Measurements from ENCODE around the gene TMEM156. TPM values are rescaled to one million over a fixed set of nuclear protein-coding genes. Genes with fewer than 3 reads are reported as not detected.
"Not testable (repeated sequence)": the region's sequence is repeated elsewhere in the genome, so short reads cannot be mapped to it uniquely, and the experiment has no call there.

Gene TMEM156
- total RNA-seq, 1 donor, result 6.9 TPM

DNA sequence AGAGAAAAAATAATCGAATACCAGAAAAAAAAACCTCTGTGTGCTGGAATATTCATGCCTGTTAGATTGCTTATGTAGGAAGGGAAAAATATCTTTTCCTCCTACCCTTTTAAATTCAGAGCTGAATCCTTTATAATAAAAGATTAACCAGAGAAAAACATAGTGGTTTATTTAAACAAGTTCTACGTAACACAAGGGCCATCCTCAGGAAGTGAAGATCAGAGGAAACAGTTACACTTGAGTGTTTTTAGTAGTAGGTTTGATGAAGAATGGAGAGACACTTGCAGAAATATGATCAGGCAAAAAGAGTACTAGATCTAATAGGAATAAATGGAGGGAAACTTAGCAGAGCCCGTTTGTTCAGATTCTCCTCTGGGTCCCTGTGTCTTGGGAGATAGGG is 66.3 kb downstream of the TMEM156 start:
- Histone ChIP-seq H3K4me1 (ENCODE audit: insufficient read depth, low read length) (no peaks in the 10 kb centered on the region), H3K27me3 (ENCODE audit: insufficient read depth, low read length) (no peaks in the 10 kb centered on the region), H3K9me3 (ENCODE audit: low read depth, low read length) (no peaks in the 10 kb centered on the region), H3K4me3 (ENCODE audit: low read length) (no peak overlapping the region)

DNA sequence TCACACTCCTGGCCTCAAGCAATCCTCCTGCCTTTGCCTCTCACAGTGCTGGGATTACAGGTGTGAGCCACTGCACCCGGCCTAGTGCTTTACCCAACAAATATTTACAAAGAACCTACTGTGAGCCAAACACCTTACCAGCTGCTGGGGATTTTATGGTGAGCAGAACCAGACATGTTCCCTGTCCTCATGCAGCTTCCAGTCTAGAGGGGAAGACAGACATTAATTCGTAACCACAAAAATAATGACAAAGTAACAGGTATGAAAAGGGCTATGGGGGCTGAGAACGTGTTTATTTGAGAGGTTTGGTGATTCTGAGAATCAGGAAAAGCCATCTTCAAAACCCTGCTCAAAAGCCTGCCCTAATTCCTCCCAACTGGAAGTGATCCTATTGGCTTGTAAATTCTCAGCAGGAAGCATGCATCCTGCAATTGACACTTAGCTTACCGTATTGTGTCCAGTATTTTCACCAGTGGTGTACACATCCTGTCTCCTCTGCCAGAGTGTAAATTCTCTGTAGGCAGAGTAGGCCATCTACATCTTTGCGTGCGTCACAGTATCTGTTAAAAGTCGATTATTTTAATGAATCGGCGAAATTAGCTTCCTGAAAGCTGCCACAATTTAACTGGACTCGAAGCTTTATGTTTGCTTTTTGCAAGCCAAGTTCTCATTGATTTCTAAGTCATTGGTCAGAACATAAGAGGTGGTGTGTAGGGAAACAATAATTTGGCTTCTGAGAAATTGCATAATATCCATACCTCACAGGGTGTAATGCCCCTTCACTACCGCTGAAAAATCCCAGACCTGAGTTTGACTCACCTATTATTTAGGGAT is 67.0 kb downstream of the TMEM156 start:
- H3K4me1 ChIP-seq (ENCODE audit: insufficient read depth, low read length), result no peaks in the 10 kb centered on the region
- no peak overlapping the region for H3K4me3 ChIP-seq (ENCODE audit: low read length)
- H3K27me3 ChIP-seq (ENCODE audit: insufficient read depth, low read length), result no peaks in the 10 kb centered on the region
- H3K9me3 ChIP-seq (ENCODE audit: low read depth, low read length), result no peaks in the 10 kb centered on the region

DNA sequence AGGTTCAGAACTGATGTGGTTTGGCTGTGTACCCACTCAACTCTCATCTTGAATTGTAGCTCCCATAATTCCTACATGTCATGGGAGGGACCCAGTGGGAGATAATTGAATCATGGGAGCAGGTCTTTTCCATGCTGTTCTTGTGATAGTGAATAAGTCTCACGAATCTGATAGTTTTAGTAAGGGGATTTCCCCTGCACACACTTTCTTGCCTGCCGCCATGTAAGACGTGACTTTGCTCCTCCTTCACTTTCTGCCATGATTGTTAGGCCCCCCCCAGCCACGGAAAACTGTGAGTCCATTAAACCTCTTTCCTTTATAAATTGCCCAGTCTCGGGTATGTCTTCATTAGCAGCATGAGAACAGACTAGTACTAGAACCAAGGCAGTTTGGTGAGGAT is 73.0 kb downstream of the TMEM156 start:
- not testable (repeated sequence) for H3K9me3 ChIP-seq (ENCODE audit: low read depth, low read length); H3K27me3 ChIP-seq (ENCODE audit: insufficient read depth, low read length); H3K4me3 ChIP-seq (ENCODE audit: low read length); H3K4me1 ChIP-seq (ENCODE audit: insufficient read depth, low read length)

DNA sequence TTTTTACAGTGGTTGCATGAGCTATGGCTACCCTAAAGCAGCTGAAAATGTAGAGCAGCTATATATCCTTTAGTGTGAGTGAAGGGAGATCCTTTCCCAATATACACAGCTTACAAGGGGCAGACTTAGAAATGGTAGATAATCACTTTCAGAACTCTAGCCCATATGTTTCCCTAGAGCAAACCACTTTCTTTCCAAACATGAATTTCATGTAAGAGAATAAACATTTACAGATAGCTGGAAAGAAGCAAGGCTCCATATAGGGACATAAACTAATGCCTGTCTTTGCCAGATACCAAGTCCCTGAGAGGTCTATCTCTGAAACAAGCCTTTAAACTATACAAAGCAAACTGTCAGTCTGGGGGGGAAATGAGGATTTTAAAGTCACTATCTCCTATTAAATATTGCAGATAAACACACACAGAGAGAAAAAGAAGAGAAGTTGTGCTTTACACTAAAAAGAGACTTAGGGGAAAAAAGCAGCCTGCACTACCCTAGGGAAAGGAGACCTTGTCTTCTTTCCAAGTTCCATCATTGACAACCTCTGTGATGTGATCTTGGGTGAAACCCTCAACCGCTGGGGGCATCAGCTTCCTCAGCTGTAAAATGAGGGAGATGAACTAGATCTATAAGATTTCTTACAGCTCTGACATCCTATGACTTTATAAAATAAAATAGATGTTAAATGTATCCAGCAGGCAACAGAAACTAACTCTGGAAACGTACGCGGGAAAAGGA is 73.6 kb downstream of the TMEM156 start:
- H3K27me3 ChIP-seq (ENCODE audit: insufficient read depth, low read length), result no peaks in the 10 kb centered on the region
- no peak overlapping the region for H3K4me3 ChIP-seq (ENCODE audit: low read length)
- no peaks in the 10 kb centered on the region for H3K9me3 ChIP-seq (ENCODE audit: low read depth, low read length)
- no peaks in the 10 kb centered on the region for H3K4me1 ChIP-seq (ENCODE audit: insufficient read depth, low read length)

DNA sequence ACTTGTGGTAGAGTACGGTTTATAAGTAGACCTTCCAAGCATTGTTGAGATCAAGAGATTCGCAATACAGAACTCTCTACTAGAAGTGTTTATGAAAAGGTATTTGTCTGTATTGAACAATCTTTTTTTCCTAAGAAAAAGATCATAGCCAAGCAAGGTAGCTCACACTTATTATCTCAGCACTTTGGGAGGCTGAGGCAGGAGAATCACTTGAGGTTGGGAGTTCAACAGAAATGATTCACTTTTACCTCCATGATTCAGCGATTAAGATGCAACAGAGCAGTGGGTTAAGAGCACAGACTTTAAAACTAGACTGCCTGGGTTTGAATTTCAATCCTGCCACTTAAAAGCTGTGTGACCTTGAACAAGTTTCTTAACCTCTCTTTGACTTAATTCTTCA is 74.3 kb downstream of the TMEM156 start:
- Histone ChIP-seq H3K27me3 (ENCODE audit: insufficient read depth, low read length) (no peaks in the 10 kb centered on the region), H3K9me3 (ENCODE audit: low read depth, low read length) (no peaks in the 10 kb centered on the region), H3K4me1 (ENCODE audit: insufficient read depth, low read length) (no peaks in the 10 kb centered on the region)

DNA sequence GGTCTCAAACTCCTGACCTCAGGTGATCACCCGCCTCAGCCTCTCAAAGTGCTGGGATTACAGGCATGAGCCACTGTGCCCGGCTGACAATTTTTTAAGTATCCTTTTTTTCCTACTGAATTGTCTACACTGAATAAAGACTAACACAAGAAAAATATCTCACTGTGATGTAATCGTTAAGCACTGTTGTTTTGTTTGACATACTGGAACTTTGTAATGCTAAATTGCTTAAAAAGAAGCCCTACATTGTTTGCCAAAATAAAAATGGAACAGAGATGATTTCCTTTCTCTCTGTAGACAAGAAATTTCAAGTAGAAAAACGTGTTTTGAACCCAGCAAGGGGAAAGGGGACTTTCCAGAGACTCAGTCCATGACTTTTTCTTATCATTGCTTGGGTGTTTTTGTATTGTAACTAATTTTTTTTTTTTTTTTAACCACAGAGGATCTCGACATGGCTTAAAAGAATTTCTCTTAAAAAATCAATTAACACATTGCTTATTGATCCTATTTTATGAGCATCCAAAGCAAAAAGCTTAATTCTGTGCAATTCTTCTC is 74.9 kb downstream of the TMEM156 start:
- Histone ChIP-seq H3K9me3 (ENCODE audit: low read depth, low read length) (no peaks in the 10 kb centered on the region), H3K4me3 (ENCODE audit: low read length) (no peak overlapping the region), H3K27me3 (ENCODE audit: insufficient read depth, low read length) (no peaks in the 10 kb centered on the region), H3K4me1 (ENCODE audit: insufficient read depth, low read length) (no peaks in the 10 kb centered on the region)

More for the DNA sequence above, 74.3 kb downstream of the TMEM156 start:
- H3K4me3 ChIP-seq (ENCODE audit: low read length), result no peak overlapping the region

DNA sequence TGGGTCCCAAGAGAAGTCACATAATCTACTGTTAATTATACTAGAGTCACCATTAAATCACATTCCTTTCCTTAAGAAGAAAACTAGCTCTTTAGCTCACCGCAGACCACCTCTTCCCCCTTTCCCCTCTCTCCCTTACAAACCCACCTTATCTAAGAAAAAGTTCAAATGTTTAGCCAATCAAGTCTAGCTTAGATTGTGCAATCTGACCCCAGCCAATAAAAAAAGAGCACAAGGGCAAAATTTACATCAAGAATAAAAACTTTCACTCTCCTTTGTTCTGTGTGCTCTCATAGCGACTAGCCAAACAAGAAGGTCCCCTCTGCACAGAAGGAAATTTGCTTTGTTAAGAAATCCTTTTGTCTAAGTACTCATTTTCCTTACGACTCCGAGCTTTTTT is 76.3 kb downstream of the TMEM156 start:
- Histone ChIP-seq H3K4me1 (ENCODE audit: insufficient read depth, low read length) (no peaks in the 10 kb centered on the region), H3K4me3 (ENCODE audit: low read length) (no peak overlapping the region), H3K9me3 (ENCODE audit: low read depth, low read length) (no peaks in the 10 kb centered on the region), H3K27me3 (ENCODE audit: insufficient read depth, low read length) (no peaks in the 10 kb centered on the region)

DNA sequence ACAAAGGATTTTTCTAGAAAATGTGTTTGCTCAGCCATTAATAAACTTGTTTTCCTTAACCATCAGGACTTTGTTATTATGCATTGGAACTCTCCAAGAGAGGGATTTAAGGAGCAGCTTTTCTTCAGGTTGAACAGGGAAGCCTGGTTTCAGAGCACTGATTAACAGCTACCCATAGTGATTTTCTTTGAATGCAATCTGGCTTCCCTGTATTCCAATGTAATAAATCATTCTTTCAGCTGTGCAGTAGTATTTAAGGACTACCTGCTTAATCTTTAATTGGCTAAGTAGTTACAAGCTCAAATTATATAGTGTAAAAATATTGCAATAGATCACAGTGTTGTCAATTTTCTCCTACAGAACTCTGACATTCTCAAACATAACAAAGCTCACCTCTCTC is 77.5 kb downstream of the TMEM156 start:
- Histone ChIP-seq H3K9me3 (ENCODE audit: low read depth, low read length) (no peaks in the 10 kb centered on the region), H3K4me3 (ENCODE audit: low read length) (no peak overlapping the region), H3K4me1 (ENCODE audit: insufficient read depth, low read length) (no peaks in the 10 kb centered on the region), H3K27me3 (ENCODE audit: insufficient read depth, low read length) (no peaks in the 10 kb centered on the region)

DNA sequence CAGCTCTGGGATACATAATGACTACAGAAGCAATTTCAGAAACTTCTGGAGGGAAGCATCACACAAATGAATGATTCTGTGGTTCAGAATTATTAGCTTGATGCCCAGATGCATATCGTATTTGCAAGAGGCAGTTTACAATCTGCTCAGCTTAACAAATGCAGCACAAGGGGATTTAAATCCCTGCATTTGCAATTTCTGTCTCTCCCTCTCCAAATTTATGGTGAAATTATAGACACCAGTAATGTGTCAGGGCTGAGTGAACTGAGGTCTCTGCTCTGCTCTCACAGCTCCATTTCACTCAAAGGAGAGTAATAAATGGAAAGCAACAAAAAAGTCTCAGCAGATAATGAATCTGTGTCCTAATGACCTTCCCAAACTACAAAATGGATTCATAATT is 80.2 kb downstream of the TMEM156 start:
- H3K4me3 ChIP-seq (ENCODE audit: low read length), result no peak overlapping the region
- no peaks in the 10 kb centered on the region for H3K4me1 ChIP-seq (ENCODE audit: insufficient read depth, low read length)
- no peaks in the 10 kb centered on the region for H3K9me3 ChIP-seq (ENCODE audit: low read depth, low read length)
- H3K27me3 ChIP-seq (ENCODE audit: insufficient read depth, low read length), result no peaks in the 10 kb centered on the region

DNA sequence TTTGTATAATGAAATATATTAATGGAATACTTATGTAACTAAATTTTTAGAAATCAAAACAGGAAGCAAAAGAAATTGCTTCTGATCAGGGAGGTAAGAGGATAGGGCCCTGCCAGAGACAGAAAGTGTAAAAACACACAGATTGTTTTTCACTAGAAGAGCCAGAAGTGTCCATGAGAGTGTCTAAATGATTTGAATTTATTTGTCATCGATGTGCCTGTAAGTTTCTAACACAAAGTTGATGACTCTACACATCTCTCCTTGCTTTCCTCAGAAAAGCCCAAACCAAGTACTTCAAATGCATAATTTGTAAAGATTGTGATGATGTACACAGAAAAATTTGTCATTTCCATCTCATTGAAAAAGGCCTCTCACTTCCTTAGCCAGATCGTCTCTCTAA is 80.6 kb downstream of the TMEM156 start:
- Histone ChIP-seq H3K4me3 (ENCODE audit: low read length) (no peak overlapping the region), H3K27me3 (ENCODE audit: insufficient read depth, low read length) (no peaks in the 10 kb centered on the region), H3K4me1 (ENCODE audit: insufficient read depth, low read length) (no peaks in the 10 kb centered on the region), H3K9me3 (ENCODE audit: low read depth, low read length) (no peaks in the 10 kb centered on the region)

DNA sequence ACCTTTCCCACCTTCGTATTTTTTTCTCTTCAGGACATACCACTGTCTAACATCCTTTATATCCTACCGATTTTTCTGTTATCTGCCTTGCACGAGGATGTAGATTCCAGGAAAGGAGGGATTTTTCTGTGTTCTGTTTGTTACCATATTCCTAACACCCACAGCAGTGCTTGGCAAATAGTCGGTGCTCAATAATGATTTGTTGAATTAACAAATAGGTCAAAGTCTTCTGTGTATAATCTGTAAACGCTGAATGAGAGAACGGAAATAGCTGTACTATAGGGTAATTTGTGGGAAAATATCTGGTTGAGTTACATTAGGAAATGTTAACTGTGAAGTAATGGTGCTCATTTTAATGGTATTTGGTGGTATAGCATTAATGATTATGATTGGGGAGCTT is 81.5 kb downstream of the TMEM156 start:
- no peaks in the 10 kb centered on the region for H3K9me3 ChIP-seq (ENCODE audit: low read depth, low read length)
- H3K4me1 ChIP-seq (ENCODE audit: insufficient read depth, low read length), result no peaks in the 10 kb centered on the region
- H3K27me3 ChIP-seq (ENCODE audit: insufficient read depth, low read length), result no peaks in the 10 kb centered on the region
- H3K4me3 ChIP-seq (ENCODE audit: low read length), result no peak overlapping the region

DNA sequence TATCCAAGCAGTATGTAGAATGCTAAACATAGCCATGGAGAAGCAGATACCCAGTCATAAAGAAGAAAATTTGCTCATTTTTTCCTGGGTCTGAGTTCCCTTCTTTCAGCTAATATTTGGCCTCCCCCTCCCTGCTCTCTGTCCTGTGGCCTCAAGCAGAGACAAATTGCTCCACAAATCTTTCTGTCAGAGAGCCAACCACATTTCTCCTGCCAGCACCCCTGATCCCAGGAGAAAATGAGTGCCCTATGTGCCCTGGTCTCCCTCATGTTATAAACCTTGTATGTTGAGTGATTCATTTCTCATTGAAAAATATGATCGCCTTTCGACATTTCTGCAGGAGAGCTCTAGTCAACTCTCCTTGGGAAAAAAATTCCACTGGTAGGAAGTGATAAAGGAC is 82.0 kb downstream of the TMEM156 start:
- no peaks in the 10 kb centered on the region for H3K9me3 ChIP-seq (ENCODE audit: low read depth, low read length)
- no peaks in the 10 kb centered on the region for H3K27me3 ChIP-seq (ENCODE audit: insufficient read depth, low read length)
- H3K4me1 ChIP-seq (ENCODE audit: insufficient read depth, low read length), result no peaks in the 10 kb centered on the region
- no peak overlapping the region for H3K4me3 ChIP-seq (ENCODE audit: low read length)

DNA sequence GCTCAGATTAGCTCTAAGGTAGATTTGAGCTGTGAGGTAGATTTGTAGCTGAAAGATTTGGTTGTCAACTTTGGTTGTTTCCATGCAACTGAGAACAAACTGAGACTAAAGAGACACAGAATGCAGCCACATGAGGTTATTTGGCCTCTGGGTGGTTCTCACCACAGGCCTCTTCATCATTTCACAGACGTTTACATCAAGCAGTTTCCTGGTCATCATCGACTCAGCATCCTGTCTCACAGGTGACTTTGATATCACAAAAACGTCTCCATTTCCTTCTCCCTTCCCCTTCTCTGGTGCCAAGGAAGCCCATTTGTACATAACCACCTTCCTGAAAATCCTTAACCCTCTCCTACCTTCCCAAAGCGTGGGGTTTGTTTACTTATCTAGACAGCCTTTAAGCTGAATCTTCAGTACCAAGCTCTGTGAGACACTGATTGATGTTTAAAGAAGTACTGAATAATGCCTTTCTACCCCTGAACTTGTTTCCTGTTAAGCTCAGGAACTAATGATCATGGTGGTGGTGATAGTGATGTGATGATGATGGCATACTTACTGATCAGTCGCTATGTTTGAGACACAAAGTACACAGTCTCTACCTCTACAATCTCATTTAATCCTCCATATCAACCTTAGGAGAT is 82.7 kb downstream of the TMEM156 start:
- Histone ChIP-seq H3K4me1 (ENCODE audit: insufficient read depth, low read length) (no peaks in the 10 kb centered on the region), H3K27me3 (ENCODE audit: insufficient read depth, low read length) (no peaks in the 10 kb centered on the region), H3K4me3 (ENCODE audit: low read length) (no peak overlapping the region), H3K9me3 (ENCODE audit: low read depth, low read length) (no peaks in the 10 kb centered on the region)

DNA sequence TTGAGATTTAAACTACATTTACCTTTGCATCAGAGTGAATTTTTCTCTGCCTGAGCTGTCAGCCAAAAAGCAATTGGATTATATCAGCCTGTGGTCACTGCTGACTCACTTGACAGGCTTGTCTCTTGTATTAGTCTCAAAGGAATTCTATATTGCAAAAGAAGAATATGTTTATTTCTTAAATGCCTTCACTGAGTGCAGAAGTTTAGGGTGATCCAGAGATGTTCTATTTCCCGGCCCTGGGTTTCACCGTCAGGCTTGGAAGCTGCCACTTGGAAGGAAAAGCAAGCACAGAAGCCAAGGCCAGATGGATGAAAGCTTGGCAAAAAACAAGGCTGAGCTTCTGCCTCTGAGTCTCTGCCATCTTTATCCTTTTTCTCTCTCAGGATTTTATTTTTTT is 83.7 kb downstream of the TMEM156 start:
- Histone ChIP-seq H3K4me3 (ENCODE audit: low read length) (no peak overlapping the region), H3K9me3 (ENCODE audit: low read depth, low read length) (no peaks in the 10 kb centered on the region), H3K27me3 (ENCODE audit: insufficient read depth, low read length) (no peaks in the 10 kb centered on the region), H3K4me1 (ENCODE audit: insufficient read depth, low read length) (no peaks in the 10 kb centered on the region)

DNA sequence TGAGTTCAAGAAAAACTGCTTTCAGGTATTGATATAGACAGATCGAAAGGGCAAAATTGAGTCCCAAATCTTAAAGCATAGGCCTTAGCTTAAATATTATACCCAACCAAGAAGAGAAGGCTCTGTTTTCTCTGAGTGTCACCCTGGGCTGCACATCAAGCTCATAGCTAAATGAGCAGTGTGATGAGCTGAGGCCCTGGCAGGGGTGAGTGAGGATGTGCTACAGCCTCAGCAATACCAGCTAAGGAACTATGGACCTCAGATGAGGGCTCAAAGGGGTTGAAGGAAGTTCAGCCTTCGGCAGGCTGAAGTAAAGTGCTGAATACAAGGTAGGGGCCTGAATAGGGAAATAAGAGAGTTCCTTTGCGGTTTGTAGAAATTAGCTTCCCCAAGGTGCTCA is 85.3 kb downstream of the TMEM156 start:
- H3K27me3 ChIP-seq (ENCODE audit: insufficient read depth, low read length), result no peaks in the 10 kb centered on the region
- no peaks in the 10 kb centered on the region for H3K4me1 ChIP-seq (ENCODE audit: insufficient read depth, low read length)
- no peaks in the 10 kb centered on the region for H3K9me3 ChIP-seq (ENCODE audit: low read depth, low read length)
- no peak overlapping the region for H3K4me3 ChIP-seq (ENCODE audit: low read length)

Data from mononuclear cell (primary cell).